Upper lobe of left lung (tissue), 6 donors: ENCODE results near the gene SGCA. TPM values are rescaled to one million over a fixed set of nuclear protein-coding genes. Genes with fewer than 3 reads are reported as not detected.

Experiments used
- ATAC-seq, 2 donors: fragments of 200-7000 bp; cut with Tn5 transposase; one replicate each; pipeline ENCODE4 v1.9.1; 2022; ENCODE audit warnings: mild to moderate bottlenecking in 2 of 2, moderate library complexity in 2 of 2; ENCODE audit not compliant: low FRiP score in 2 of 2
- DNase-seq, 2 donors: peaks; one replicate each; pipeline ENCODE4 v3.0.0-alpha.2; 2019 to 2020
- H3K27ac ChIP-seq, 4 donors: fragments of 200-600 bp; sonication (generic); one replicate each; pipeline ENCODE4 v1.5.1; 2016 to 2019
- H3K27me3 ChIP-seq, 4 donors: fragments of 200-600 bp; sonication (generic); one replicate each; pipeline ENCODE4 v1.5.1; 2017 to 2019
- H3K36me3 ChIP-seq, 4 donors: fragments of 200-600 bp; sonication (generic); one replicate each; pipeline ENCODE4 v1.5.1; 2016 to 2019
- H3K4me1 ChIP-seq, 4 donors: fragments of 200-600 bp; sonication (generic); one replicate each; pipeline ENCODE4 v1.5.1; 2018 to 2019
- H3K4me3 ChIP-seq, 4 donors: fragments of 200-600 bp; sonication (generic); one replicate each; pipeline ENCODE4 v1.5.1; 2017 to 2019; ENCODE audit warnings: mild to moderate bottlenecking in 2 of 4, moderate library complexity in 1 of 4
- H3K9me3 ChIP-seq, 4 donors: fragments of 200-600 bp; sonication (generic); one replicate each; pipeline ENCODE4 v1.5.1; 2018 to 2019
- CTCF ChIP-seq, 6 experiments: fragments of 450-650 bp in 4 of 6; fragments of 200-600 bp in 2 of 6; sonication (generic) in 2 of 6; IDR thresholded peaks; one replicate each; pipeline ENCODE4 v1.5.1; 2016 to 2019; ENCODE audit warnings: antibody characterized with exemption in 6 of 6
- EP300 ChIP-seq, 4 donors: sonication (generic); formaldehyde crosslinking; IDR thresholded peaks; one replicate each; pipeline ENCODE4 v1.5.1; 2017; ENCODE audit warnings: antibody characterized with exemption in 4 of 4, control low read depth in 2 of 4
- POLR2A ChIP-seq, 4 donors: fragments of 450-650 bp; IDR thresholded peaks; one replicate each; pipeline ENCODE4 v1.5.1; 2016 to 2017; ENCODE audit warnings: antibody characterized with exemption in 4 of 4, mild to moderate bottlenecking in 2 of 4
- POLR2AphosphoS5 ChIP-seq, 2 donors: sonication (generic); formaldehyde crosslinking; IDR thresholded peaks; one replicate each; pipeline ENCODE4 v1.5.1; 2017; ENCODE audit warnings: antibody characterized with exemption in 2 of 2
- WGBS, 2 donors: methylation state at CpG; one replicate each; pipeline ENCODE4 v1.1.5; 2017 to 2018; 5-methylcytosine and 5-hydroxymethylcytosine counted together
- total RNA-seq, 6 donors: library from RNA; depleted of rRNA in 4 of 6; stranded (reverse); fragments of >200 nt in 4 of 6; gene quantifications; one replicate each; pipeline versions ENCODE4 v1.1.0 to v1.2.1, GENCODE V29; 2016 to 2021
- donor health status: DM: no; HTN: no; CAD: no; lungs with moderate emphysema.
- donor health status: DM: no; HTN: yes; CAD: no; lungs with severe emphysema.

The SGCA gene
- total RNA-seq, 6 donors from 2014 or later: 1.6 to 19.7 (median 14.1) TPM

GRCh38 chr17:50218071-50218759 lies 52.4 kb downstream of the SGCA start:
- Histone ChIP-seq H3K4me3 (no peak overlapping the region), H3K36me3 (no peaks in the 10 kb centered on the region), H3K4me1 (peaks cover 25 to 50% (median 40%) of the 10 kb centered on the region in 4 donors), H3K9me3 (no peaks in the 10 kb centered on the region), H3K27me3 (no peaks in the 10 kb centered on the region), H3K27ac (peak overlapping the region; percentile 6 to 57 (median 26))
- DNase-seq: no peak
- 49 to 58% methylated on average over 3 of the region's 3 CpGs for WGBS, 2 donors
- TF ChIP-seq POLR2A (IDR thresholded peaks at IDR 0.05): no peak
- TF ChIP-seq EP300 (IDR thresholded peaks at IDR 0.05): no peak
- no peak for TF ChIP-seq POLR2AphosphoS5 (IDR thresholded peaks at IDR 0.05)
- no peak for TF ChIP-seq CTCF (IDR thresholded peaks at IDR 0.05)
- peak in 1 of 2 donors; percentile 33 for ATAC-seq

- ATAC-seq (peak in 1 of 2 donors; percentile 34), DNase-seq (no peak)
- Histone ChIP-seq H3K27me3 (no peaks in the 10 kb centered on the region), H3K36me3 (no peaks in the 10 kb centered on the region), H3K9me3 (no peaks in the 10 kb centered on the region), H3K4me3 (no peak overlapping the region), H3K4me1 (peaks cover 25 to 50% (median 40%) of the 10 kb centered on the region in 4 donors), H3K27ac (peak overlapping the region; percentile 16 to 57 (median 41))
- 56 to 75% methylated on average over 1 of the region's 1 CpG for WGBS, 2 donors
- TF ChIP-seq POLR2AphosphoS5 (IDR thresholded peaks at IDR 0.05) (no peak), POLR2A (IDR thresholded peaks at IDR 0.05) (no peak), CTCF (IDR thresholded peaks at IDR 0.05) (no peak), EP300 (IDR thresholded peaks at IDR 0.05) (no peak)
Measured at GRCh38 chr17:50218771-50219315, 53.0 kb downstream of the SGCA start.

- H3K27me3 ChIP-seq: no peaks in the 10 kb centered on the region
- DNase-seq (no peak), ATAC-seq (no peak)
- no peaks in the 10 kb centered on the region for H3K36me3 ChIP-seq
- peaks cover 25 to 50% (median 40%) of the 10 kb centered on the region in 4 donors for H3K4me1 ChIP-seq
- 49 to 59% methylated on average over 5 of the region's 5 CpGs for WGBS, 2 donors
- no peak for TF ChIP-seq POLR2A (IDR thresholded peaks at IDR 0.05)
- no peak for TF ChIP-seq CTCF (IDR thresholded peaks at IDR 0.05)
- no peak for TF ChIP-seq EP300 (IDR thresholded peaks at IDR 0.05)
- no peak for TF ChIP-seq POLR2AphosphoS5 (IDR thresholded peaks at IDR 0.05)
- H3K27ac ChIP-seq: peak overlapping the region; percentile 16 to 57 (median 41)
- H3K4me3 ChIP-seq: no peak overlapping the region
- H3K9me3 ChIP-seq: no peaks in the 10 kb centered on the region
Measured at GRCh38 chr17:50219342-50219741, 53.5 kb downstream of the SGCA start.

GRCh38 chr17:50219939-50220465 lies 54.2 kb downstream of the SGCA start:
- H3K4me1 ChIP-seq: peaks cover 25 to 50% (median 40%) of the 10 kb centered on the region in 4 donors
- H3K27me3 ChIP-seq: no peaks in the 10 kb centered on the region
- whole genome bisulfite sequencing, 2 donors: 41 to 58% methylated on average over 3 to 4 of the region's 4 CpGs
- no peak overlapping the region for H3K4me3 ChIP-seq
- ATAC-seq (no peak), DNase-seq (no peak)
- H3K9me3 ChIP-seq: no peaks in the 10 kb centered on the region
- no peaks in the 10 kb centered on the region for H3K36me3 ChIP-seq
- TF ChIP-seq POLR2A (IDR thresholded peaks at IDR 0.05) (no peak), POLR2AphosphoS5 (IDR thresholded peaks at IDR 0.05) (no peak), EP300 (IDR thresholded peaks at IDR 0.05) (no peak), CTCF (IDR thresholded peaks at IDR 0.05) (no peak)
- H3K27ac ChIP-seq: peak overlapping the region; percentile 1 to 79 (median 51)
